HepG2 (cell line): Measurements from ENCODE around the gene ETFB. TPM values are rescaled to one million over a fixed set of nuclear protein-coding genes. Genes with fewer than 3 reads are reported as not detected.

ENCODE experiments used
- AHDC1 ChIP-seq: sonication (generic); formaldehyde crosslinking; IDR thresholded peaks from 2 replicates; pipeline ENCODE4 v1.5.1; 2020; ENCODE audit warnings: mild to moderate bottlenecking, missing genetic modification reagents, borderline replicate concordance
- E2F1 ChIP-seq: sonication (generic); formaldehyde crosslinking; IDR thresholded peaks from 2 replicates; pipeline ENCODE4 v1.5.0; 2020; ENCODE audit warnings: missing genetic modification reagents
- GABPB1 ChIP-seq: IDR thresholded peaks from 2 replicates; pipeline ENCODE4 v1.6.1; 2016; ENCODE audit warnings: mild to moderate bottlenecking, missing genetic modification reagents, moderate library complexity, missing compliant biosample characterization
- HMGA1 ChIP-seq: sonication (generic); formaldehyde crosslinking; conservative IDR thresholded peaks from 2 replicates; pipeline ENCODE4 v1.4.0; 2020; ENCODE audit warnings: missing genetic modification reagents
- PRDM4 ChIP-seq: sonication (generic); formaldehyde crosslinking; IDR thresholded peaks from 2 replicates; pipeline ENCODE4 v1.9.0; 2021; ENCODE audit warnings: missing genetic modification reagents, borderline replicate concordance
- SIX4 ChIP-seq: sonication (generic); formaldehyde crosslinking; IDR thresholded peaks from 2 replicates; pipeline ENCODE4 v1.4.0; 2020; ENCODE audit warnings: missing genetic modification reagents
- SMAD3 ChIP-seq: sonication (generic); formaldehyde crosslinking; IDR thresholded peaks from 2 replicates; pipeline ENCODE4 v1.4.0; 2020; ENCODE audit warnings: missing genetic modification reagents
- ZFP36 ChIP-seq: fragments of 150-350 bp; IDR thresholded peaks from 2 replicates; pipeline ENCODE4 v1.6.1; 2018; ENCODE audit warnings: borderline replicate concordance, low read length, low read depth; ENCODE audit not compliant: partially characterized antibody
- ZNF280B ChIP-seq: sonication (generic); formaldehyde crosslinking; IDR thresholded peaks from 2 replicates; pipeline ENCODE4 v1.5.0; 2020; ENCODE audit warnings: missing genetic modification reagents, mild to moderate bottlenecking, borderline replicate concordance
- ZNF333 ChIP-seq: sonication (generic); formaldehyde crosslinking; IDR thresholded peaks from 2 replicates; pipeline ENCODE4 v1.4.0; 2020; ENCODE audit warnings: mild to moderate bottlenecking, missing genetic modification reagents, borderline replicate concordance
- ZNF451 ChIP-seq: sonication (generic); formaldehyde crosslinking; IDR thresholded peaks from 2 replicates; pipeline ENCODE4 v1.5.0; 2020; ENCODE audit warnings: mild to moderate bottlenecking, missing genetic modification reagents
- ZNF788 ChIP-seq: sonication (generic); formaldehyde crosslinking; IDR thresholded peaks from 2 replicates; pipeline ENCODE4 v1.5.0; 2020; ENCODE audit warnings: mild to moderate bottlenecking, missing genetic modification reagents, borderline replicate concordance
- polyA plus RNA-seq, 8 experiments: library from polyadenylated mRNA; depleted of rRNA in 3 of 8; stranded (reverse) in 7 of 8; unstranded in 1 of 8; fragments of >200 nt; fragmentation: Illumina TruSeq in 4 of 8; extraction: Trizol in 4 of 8; gene quantifications; 2 replicates each; pipeline versions ENCODE4 v1.2.1 to v1.2.3, GENCODE V29; 2011 to 2016; ENCODE audit warnings: low read depth in 4 of 8, missing spikeins in 1 of 8, mixed read lengths in 1 of 8; ENCODE audit not compliant: insufficient read depth in 1 of 8
- total RNA-seq, 5 experiments: library from RNA; depleted of rRNA; stranded (reverse); fragments of >200 nt; fragmentation: Illumina TruSeq; extraction: Trizol; gene quantifications; 2 replicates each; pipeline ENCODE4 v1.2.3, GENCODE V29; 2016; ENCODE audit warnings: low read depth in 1 of 5

ETFB gene
- total and polyA plus RNA-seq, 2 of the 13 experiments (the other 11 are each of a cell fraction or from before 2014, with no cell fraction given): 678 to 1,314 TPM

GRCh38 chr19:51366389-51367254 lies 434 bp upstream of the ETFB start (continued):
- no peak for TF ChIP-seq AHDC1 (CRISPR knock-in tag)
- no peak for TF ChIP-seq ZFP36
- TF ChIP-seq PRDM4 (CRISPR knock-in tag): no peak
- TF ChIP-seq ZNF333 (CRISPR knock-in tag): no peak; the same call in 1 of the 2 replicates
- TF ChIP-seq SMAD3: peak; percentile 64
- TF ChIP-seq E2F1 (CRISPR knock-in tag): no peak
- TF ChIP-seq ZNF280B: no peak; the same call in 1 of the 2 replicates
- no peak for TF ChIP-seq ZNF451 (CRISPR knock-in tag)
- TF ChIP-seq HMGA1 (CRISPR knock-in tag): no peak
- peak; percentile 19; the same call in 1 of the 2 replicates for TF ChIP-seq ZNF788 (CRISPR knock-in tag)
- no peak; the same call in 1 of the 2 replicates for TF ChIP-seq SIX4 (CRISPR knock-in tag)
- TF ChIP-seq GABPB1 (CRISPR knock-in tag): peak; percentile 58; the same call in 1 of the 2 replicates
